ENCODE data around the gene PLEKHH1.

PLEKHH1 gene

DNA sequence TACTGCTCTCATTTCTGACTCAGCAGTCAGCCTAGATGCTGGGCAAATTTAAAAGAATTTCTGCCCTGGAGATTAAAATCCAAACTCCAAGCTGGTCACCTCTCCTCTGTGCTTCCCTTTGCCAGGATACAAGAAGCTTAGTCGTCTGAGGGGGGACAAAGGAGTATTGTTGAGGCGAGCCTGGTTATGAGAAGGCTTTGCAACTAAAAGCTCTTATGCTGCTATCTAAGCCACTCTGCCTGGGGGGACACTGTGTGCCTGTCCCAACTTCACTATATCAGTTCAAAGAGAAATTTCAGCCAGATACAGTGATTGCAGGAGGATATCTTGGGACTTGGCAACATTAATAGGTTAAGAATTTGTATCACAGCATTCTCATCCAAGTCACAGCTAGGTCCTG lies 10.8 kb upstream of the PLEKHH1 start:
- ChIA-PET POLR2A (interaction anchor here (0.5 kb wide), 1 partner anchor 142 kb away, joined by 4 read pairs; no protein-coding TSS in a partner anchor), CTCF (interaction anchor here (0.8 to 1.5 kb wide), 3 partner anchors 10 to 95 kb away, joined by 3 to 5 read pairs (median 4); no protein-coding TSS in a partner anchor)
- no peak for TF ChIP-seq ZNF426 (tag by site-specific recombination; IDR thresholded peaks at IDR 0.05)
- no peak for TF ChIP-seq ZNF155 (tag by site-specific recombination; IDR thresholded peaks at IDR 0.05)
- TF ChIP-seq ZNF140 (tag by site-specific recombination; IDR thresholded peaks at IDR 0.05), result no peak
- TF ChIP-seq, protein P1, sequence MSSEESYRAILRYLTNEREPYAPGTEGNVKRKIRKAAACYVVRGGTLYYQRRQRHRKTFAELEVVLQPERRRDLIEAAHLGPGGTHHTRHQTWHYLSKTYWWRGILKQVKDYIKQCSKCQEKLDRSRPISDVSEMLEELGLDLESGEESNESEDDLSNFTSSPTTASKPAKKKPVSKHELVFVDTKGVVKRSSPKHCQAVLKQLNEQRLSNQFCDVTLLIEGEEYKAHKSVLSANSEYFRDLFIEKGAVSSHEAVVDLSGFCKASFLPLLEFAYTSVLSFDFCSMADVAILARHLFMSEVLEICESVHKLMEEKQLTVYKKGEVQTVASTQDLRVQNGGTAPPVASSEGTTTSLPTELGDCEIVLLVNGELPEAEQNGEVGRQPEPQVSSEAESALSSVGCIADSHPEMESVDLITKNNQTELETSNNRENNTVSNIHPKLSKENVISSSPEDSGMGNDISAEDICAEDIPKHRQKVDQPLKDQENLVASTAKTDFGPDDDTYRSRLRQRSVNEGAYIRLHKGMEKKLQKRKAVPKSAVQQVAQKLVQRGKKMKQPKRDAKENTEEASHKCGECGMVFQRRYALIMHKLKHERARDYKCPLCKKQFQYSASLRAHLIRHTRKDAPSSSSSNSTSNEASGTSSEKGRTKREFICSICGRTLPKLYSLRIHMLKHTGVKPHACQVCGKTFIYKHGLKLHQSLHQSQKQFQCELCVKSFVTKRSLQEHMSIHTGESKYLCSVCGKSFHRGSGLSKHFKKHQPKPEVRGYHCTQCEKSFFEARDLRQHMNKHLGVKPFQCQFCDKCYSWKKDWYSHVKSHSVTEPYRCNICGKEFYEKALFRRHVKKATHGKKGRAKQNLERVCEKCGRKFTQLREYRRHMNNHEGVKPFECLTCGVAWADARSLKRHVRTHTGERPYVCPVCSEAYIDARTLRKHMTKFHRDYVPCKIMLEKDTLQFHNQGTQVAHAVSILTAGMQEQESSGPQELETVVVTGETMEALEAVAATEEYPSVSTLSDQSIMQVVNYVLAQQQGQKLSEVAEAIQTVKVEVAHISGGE (tag by site-specific recombination; conservative IDR thresholded peaks at IDR 0.05; ENCODE audit: low read depth), result no peak
- no peak for TF ChIP-seq ZNF843 (tag by site-specific recombination; IDR thresholded peaks at IDR 0.05)
- no peak for TF ChIP-seq ZNF324 (tag by site-specific recombination; IDR thresholded peaks at IDR 0.05)
- TF ChIP-seq KLF1 (tag by site-specific recombination; IDR thresholded peaks at IDR 0.05), result no peak
- TF ChIP-seq ZNF18 (tag by site-specific recombination; IDR thresholded peaks at IDR 0.05), result no peak
- no peak for TF ChIP-seq ZNF202 (tag by site-specific recombination; IDR thresholded peaks at IDR 0.05; ENCODE audit: borderline replicate concordance)
- no peak for TF ChIP-seq ZEB2 (tag by site-specific recombination; IDR thresholded peaks at IDR 0.05)
- no peak for TF ChIP-seq ZNF37A (tag by site-specific recombination; IDR thresholded peaks at IDR 0.05)
- no peak for TF ChIP-seq ZFHX2 (tag by site-specific recombination; conservative IDR thresholded peaks at IDR 0.05)
- TF ChIP-seq, protein P2, sequence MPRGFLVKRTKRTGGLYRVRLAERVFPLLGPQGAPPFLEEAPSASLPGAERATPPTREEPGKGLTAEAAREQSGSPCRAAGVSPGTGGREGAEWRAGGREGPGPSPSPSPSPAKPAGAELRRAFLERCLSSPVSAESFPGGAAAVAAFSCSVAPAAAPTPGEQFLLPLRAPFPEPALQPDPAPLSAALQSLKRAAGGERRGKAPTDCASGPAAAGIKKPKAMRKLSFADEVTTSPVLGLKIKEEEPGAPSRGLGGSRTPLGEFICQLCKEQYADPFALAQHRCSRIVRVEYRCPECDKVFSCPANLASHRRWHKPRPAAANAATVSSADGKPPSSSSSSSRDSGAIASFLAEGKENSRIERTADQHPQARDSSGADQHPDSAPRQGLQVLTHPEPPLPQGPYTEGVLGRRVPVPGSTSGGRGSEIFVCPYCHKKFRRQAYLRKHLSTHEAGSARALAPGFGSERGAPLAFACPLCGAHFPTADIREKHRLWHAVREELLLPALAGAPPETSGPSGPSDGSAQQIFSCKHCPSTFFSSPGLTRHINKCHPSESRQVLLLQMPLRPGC (tag by site-specific recombination; IDR thresholded peaks at IDR 0.05), result no peak
- no peak for TF ChIP-seq ZNF544 (tag by site-specific recombination; IDR thresholded peaks at IDR 0.05)
- TF ChIP-seq ZNF391 (tag by site-specific recombination; IDR thresholded peaks at IDR 0.05; ENCODE audit: borderline replicate concordance, low read depth), result no peak
- no peak for TF ChIP-seq ZNF169 (tag by site-specific recombination; IDR thresholded peaks at IDR 0.05)
- Histone ChIP-seq H3K36me3 (ENCODE audit: control insufficient read depth in 2 of 2, insufficient read depth in 1 of 2, low read length in 2 of 2) (no peaks in the 10 kb centered on the region), H3K9me3 (ENCODE audit: control insufficient read depth, insufficient read depth, low read depth, low read length) (no peaks in the 10 kb centered on the region), H3K27ac (ENCODE audit: extremely low read depth, low read depth, low read length) (no peak overlapping the region), H3K4me3 (ENCODE audit: low read depth, low read length) (no peak overlapping the region), H3K4me1 (ENCODE audit: control insufficient read depth, insufficient read depth, low read length) (peaks cover 6% of the 10 kb centered on the region)

DNA sequence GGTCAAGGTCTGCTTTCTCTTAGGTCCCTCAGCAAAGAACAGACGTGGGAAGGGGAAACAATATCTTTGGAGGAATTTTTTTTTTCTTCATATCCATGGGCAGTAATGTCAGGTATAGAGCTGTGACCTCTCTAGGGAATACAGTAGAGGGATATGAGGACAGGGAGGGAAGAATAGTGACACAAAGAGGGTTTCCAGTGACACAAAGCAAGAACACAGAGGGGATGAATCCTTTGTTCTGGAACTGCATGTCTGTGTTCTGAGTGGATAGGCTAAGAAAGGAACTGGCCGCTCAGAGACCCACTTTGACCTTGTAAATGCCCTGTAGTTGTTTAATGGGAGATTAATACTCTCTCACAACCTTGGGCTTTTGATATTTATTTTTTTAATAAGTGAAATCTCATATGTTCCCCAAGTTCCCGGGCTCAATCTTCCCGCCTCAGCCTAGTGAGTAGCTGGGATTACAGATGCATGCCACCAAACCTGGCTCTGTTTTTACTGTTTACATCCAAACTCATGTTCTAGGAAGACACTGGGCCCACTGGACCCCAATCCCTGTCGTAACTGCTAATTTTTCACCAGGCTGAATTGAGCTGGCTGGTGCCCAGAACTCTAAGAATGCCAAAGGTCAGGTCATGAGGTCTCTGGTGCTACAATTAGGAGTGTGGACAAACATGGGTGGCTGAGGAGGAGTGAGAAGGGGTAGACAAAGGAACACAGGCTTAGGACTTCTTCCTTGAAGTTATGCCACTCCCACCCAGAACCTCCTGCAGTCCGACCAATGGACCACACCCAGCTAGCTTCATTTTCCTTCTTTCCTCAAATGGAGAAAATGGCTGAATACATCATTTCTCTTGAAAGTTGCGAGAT lies 9.1 kb upstream of the PLEKHH1 start:
- H3K9me3 ChIP-seq (ENCODE audit: control insufficient read depth, insufficient read depth, low read depth, low read length), result no peaks in the 10 kb centered on the region
- no peak for TF ChIP-seq ZNF792 (tag by site-specific recombination; IDR thresholded peaks at IDR 0.05)
- H3K36me3 ChIP-seq (ENCODE audit: control insufficient read depth in 2 of 2, insufficient read depth in 1 of 2, low read length in 2 of 2), result no peaks in the 10 kb centered on the region
- POLR2A ChIA-PET, result interaction anchor here (0.5 to 0.9 kb wide), 2 partner anchors 9 to 116 kb away, joined by 4 to 6 read pairs; partner anchors contain the start of gene PLEKHH1
- no peak overlapping the region; the same call in 1 of the 2 replicates for H3K27ac ChIP-seq (ENCODE audit: extremely low read depth, low read depth, low read length)
- H3K4me3 ChIP-seq (ENCODE audit: low read depth, low read length), result no peak overlapping the region
- peaks cover 6% of the 10 kb centered on the region for H3K4me1 ChIP-seq (ENCODE audit: control insufficient read depth, insufficient read depth, low read length)
- CTCF ChIA-PET, result interaction anchor here (0.7 to 6.1 kb wide), 7 partner anchors 10 to 986 kb away, joined by 3 to 143 read pairs (median 4); no protein-coding TSS in a partner anchor
